ENCODE results near the gene RPS24. TPM values are rescaled to one million over a fixed set of nuclear protein-coding genes. Genes with fewer than 3 reads are reported as not detected.
A peak's percentile ranks its signal among the peaks of the same experiment; 100 is the strongest.

The RPS24 gene
- total and polyA plus RNA-seq, 10 donors: 1,007 to 8,141 (median 1,662) TPM

GRCh38 chr10:78023741-78024140 is 9.9 kb upstream of the RPS24 start:
- intact Hi-C loops (cut with DNase I; ENCODE audit: low total_unique reads): no loop called here
- TF ChIP-seq POLR2AphosphoS5 (IDR thresholded peaks at IDR 0.05) (no peak), POLR2A (IDR thresholded peaks at IDR 0.05) (no peak), CTCF (IDR thresholded peaks at IDR 0.05 in 8 of 11, conservative IDR thresholded peaks at IDR 0.05 in 3 of 11) (no peak)
- Histone ChIP-seq H3K9me3 (no peaks in the 10 kb centered on the region), H3K4me1 (peaks cover 9 to 27% (median 12%) of the 10 kb centered on the region in 6 donors), H3K27me3 (replicated peaks in 1 of 7) (no peaks in the 10 kb centered on the region), H3K36me3 (peaks cover 11 to 79% (median 76%) of the 10 kb centered on the region in 6 donors), H3K4me3 (no peak overlapping the region), H3K27ac (no peak overlapping the region)
- WGBS, 5 donors: 95 to 98% (median 96%) methylated on average over 3 of the region's 3 CpGs
- no peak for DNase-seq

- H3K27ac ChIP-seq: no peak overlapping the region
- no peak for TF ChIP-seq POLR2AphosphoS5 (IDR thresholded peaks at IDR 0.05)
- H3K4me1 ChIP-seq: peaks cover 11 to 42% (median 22%) of the 10 kb centered on the region in 6 donors
- intact Hi-C loops (cut with DNase I; ENCODE audit: low total_unique reads): no loop called here
- H3K36me3 ChIP-seq: peaks cover 10 to 58% (median 55%) of the 10 kb centered on the region in 6 donors
- no peaks in the 10 kb centered on the region for H3K9me3 ChIP-seq
- H3K27me3 ChIP-seq (replicated peaks in 1 of 7): no peaks in the 10 kb centered on the region
- no peak overlapping the region for H3K4me3 ChIP-seq
- no peak for DNase-seq
- 93 to 100% (median 94%) methylated on average over 8 of the region's 8 CpGs for WGBS, 5 donors
These were observed 7.8 kb upstream of the RPS24 start for GRCh38 chr10:78025685-78026364.

GRCh38 chr10:78028438-78029268 is 5.0 kb upstream of the RPS24 start:
- intact Hi-C loops (cut with DNase I; ENCODE audit: low total_unique reads): no loop called here
- peak overlapping the region in 7 of 8 donors; percentile 82 to 90 (median 88) for H3K27ac ChIP-seq
- H3K9me3 ChIP-seq: no peaks in the 10 kb centered on the region
- peaks cover 11 to 48% (median 27%) of the 10 kb centered on the region in 6 donors for H3K4me1 ChIP-seq
- 38 to 48% (median 43%) methylated on average over 35 to 36 of the region's 36 CpGs for WGBS, 5 donors
- DNase-seq: peak; percentile 78
- no peaks in the 10 kb centered on the region for H3K27me3 ChIP-seq (replicated peaks in 1 of 7)
- H3K4me3 ChIP-seq: peak overlapping the region; percentile 53 to 100 (median 92)
- no peak for TF ChIP-seq POLR2A (IDR thresholded peaks at IDR 0.05)
- TF ChIP-seq POLR2AphosphoS5 (IDR thresholded peaks at IDR 0.05): no peak
- no peak for TF ChIP-seq CTCF (IDR thresholded peaks at IDR 0.05 in 8 of 11, conservative IDR thresholded peaks at IDR 0.05 in 3 of 11)
- H3K36me3 ChIP-seq: peaks cover 10 to 30% (median 27%) of the 10 kb centered on the region in 6 donors

GRCh38 chr10:78029269-78030226 is 4.1 kb upstream of the RPS24 start, which contains the start of gene POLR3A:
POLR3A (minus strand) TSS chr10:78029515; CDS start chr10:78029407, 108 bp downstream.
- intact Hi-C loops (cut with DNase I; ENCODE audit: low total_unique reads): no loop called here
- TF ChIP-seq POLR2A (IDR thresholded peaks at IDR 0.05): no peak
- peak; percentile 48 to 95 (median 74) for TF ChIP-seq CTCF (IDR thresholded peaks at IDR 0.05 in 8 of 11, conservative IDR thresholded peaks at IDR 0.05 in 3 of 11)
- peak; percentile 86 to 92 (median 91) for TF ChIP-seq POLR2AphosphoS5 (IDR thresholded peaks at IDR 0.05)
- no peaks in the 10 kb centered on the region for H3K27me3 ChIP-seq (replicated peaks in 1 of 7)

More at GRCh38 chr10:78029269-78030226, 4.1 kb upstream of the RPS24 start, which contains the start of gene POLR3A:
- peak within 1 kb of the TSS; percentile 53 to 100 (median 92) for H3K4me3 ChIP-seq
- 0 to 1% (median 0%) methylated on average over 35 of the region's 35 CpGs for WGBS, 5 donors
- H3K27ac ChIP-seq: peak within 1 kb of the TSS; percentile 64 to 90 (median 87)
- peaks cover 14 to 53% (median 31%) of the 10 kb centered on the region in 6 donors for H3K4me1 ChIP-seq
- H3K9me3 ChIP-seq: no peaks in the 10 kb centered on the region
- peak; percentile 95 for DNase-seq
- H3K36me3 ChIP-seq: peaks cover 10 to 21% (median 18%) of the 10 kb centered on the region in 6 donors

Measured in spleen (tissue), 11 donors.